CD4-positive, alpha-beta T cell treated with Interleukin-2 at 100 ng/mL for 4 hours (primary cell): Measurements from ENCODE around the gene MCC.

Experiments
- DNase-seq: peaks from one replicate; pipeline ENCODE4 v3.0.0-alpha.2; 2020; ENCODE audit warnings: low spot score

MCC gene

GRCh38 chr5:113054899-113055298 is 433.4 kb downstream of the MCC start:
- DNase-seq, result no peak

- no peak for DNase-seq
Measured at GRCh38 chr5:113053511-113053995, 434.7 kb downstream of the MCC start.

DNA sequence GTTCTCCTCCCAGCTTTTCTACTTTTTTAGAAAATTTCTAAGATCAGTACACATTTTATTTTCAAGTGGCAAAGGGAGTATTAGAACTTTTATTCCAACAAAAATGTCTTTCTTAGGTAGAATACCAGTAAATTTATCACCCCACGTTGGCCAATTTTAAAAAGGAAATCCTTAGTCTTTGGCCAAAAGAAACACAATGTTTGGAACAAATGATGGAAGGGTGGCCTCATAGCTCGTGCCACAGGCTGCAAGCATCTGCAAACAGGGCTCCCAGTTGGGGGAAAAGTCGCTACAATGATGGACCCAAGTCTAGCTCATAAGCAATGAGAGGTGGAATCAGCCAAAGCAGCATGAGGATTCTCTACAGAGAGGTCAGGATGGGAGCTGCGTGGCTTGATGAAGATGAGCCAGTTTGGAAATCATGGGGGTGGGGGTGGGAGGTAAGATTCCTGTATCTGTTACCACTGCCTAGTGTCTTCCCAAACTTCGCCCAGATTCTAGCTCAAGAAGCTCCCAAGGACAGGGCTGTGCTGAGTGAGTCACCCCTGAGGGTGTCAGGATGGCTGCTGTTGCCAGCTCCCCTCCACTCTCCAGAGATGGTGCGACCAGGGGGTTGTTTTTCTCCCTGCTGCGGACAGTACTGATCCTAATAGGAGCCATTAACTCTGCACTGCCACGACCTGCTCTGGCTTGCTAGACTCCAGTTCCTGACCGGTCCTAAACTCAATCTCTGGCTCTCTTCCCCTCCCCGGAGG is 436.0 kb downstream of the MCC start:
- no peak for DNase-seq

- DNase-seq, result no peak
Measured at GRCh38 chr5:113050721-113051382, 437.4 kb downstream of the MCC start.

- no peak for DNase-seq
Measured at GRCh38 chr5:113048931-113049330, 439.3 kb downstream of the MCC start.

DNA sequence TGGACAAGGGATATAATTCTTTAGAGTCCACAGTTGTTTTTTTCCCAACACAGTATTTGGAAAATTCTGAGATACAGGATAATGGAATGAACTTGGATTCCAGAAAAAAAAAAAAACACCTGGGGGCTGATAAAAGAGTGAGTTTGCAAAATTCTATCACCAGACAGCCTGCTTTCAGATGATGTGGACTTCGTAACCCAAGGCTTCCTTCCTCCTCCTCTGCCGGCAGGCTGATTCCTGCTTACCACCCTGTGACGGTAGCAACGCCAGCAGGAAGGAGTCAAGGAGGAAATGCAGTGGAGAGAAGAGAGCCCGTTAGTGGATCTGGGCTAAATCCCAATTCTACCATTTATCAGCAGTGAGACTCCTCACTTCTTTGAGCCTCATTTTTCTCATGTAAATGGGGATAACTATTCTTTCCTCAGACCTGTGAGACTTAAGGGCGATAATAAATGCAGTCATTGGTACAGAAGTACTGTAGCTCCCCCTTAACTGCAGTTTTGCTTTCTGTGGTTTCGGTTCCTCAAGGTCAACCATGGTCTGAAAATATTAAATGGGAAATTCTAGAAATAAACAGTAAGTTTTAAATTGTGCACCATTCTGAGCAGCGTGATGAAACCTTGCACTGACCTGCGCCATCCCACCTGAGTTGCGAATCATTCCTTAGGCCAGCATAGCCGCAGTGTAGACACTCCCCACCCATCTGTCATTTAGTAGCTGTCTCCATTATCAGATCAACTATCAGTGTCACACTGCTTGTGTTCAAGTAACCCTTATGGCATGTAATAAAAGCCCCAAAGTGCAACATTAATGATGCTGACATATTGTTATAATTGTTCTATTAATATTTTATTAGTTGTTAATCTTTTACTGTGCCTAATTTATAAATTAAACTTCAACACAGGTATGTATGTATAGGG is 440.3 kb downstream of the MCC start:
- no peak for DNase-seq

GRCh38 chr5:113047234-113047633 is 441.0 kb downstream of the MCC start:
- DNase-seq, result no peak

DNA sequence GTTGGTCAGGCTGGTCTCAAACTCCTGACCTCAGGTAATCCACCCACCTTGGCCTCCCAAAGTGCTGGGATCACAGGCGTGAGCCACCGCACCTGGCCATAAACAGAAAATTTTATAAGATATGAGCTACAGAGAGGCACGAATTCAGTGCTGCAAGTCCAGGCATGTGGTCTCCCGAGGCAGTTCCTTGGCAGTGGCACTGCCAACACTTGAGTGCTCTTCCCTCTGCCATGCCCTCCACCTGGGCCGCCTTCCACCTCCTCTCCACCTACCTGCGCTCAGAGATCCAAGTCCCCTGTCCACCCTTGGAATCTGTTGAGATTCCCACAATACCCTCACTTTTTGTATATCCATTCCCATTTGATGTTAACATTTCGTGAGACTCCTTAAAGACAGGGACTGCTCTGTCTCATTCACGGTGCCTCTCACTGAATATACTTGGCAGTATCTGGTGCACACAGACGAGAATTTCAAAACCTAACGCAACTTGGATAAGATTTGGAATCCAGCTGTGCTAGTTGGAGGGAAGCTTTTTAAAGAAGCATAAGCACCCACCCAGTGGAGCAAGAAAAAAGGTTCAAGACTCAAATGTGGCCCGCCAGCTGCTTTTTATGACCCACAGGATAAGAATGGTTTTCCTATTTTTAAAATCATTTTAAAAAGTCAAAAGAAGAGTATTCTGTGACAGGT is 443.3 kb downstream of the MCC start:
- no peak for DNase-seq

- DNase-seq, result no peak
Measured at GRCh38 chr5:113043491-113043931, 444.7 kb downstream of the MCC start.

- DNase-seq, result no peak
Measured at GRCh38 chr5:113042491-113043243, 445.6 kb downstream of the MCC start.

DNA sequence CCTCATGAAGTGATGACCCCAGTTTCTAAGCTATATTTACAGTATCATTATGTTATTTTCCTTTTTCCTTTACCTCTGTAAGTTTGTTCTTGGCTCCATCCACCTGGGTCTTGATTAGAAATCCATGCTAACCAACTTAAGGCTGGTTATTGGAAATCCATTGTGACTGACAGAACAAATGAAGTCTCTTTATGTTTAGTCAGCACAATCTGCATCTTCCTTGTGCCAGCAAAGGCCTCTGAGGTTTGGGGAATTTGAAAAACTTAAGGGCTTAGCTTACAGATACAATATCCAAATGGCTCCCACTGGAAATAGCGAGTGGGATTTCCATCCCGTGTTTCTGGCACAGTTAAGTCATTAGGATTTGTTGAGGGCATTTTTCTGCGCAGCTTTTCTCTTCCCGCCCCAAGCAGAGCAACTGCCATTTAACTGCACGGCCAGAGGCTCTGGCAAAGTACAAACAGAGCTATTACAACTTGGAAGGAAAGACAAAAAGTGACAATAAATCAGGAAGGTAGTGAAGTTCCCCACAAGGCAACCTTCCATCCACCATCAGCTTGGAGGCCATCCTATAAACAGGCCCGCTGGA is 447.5 kb downstream of the MCC start:
- no peak for DNase-seq

GRCh38 chr5:113039934-113040285 is 448.3 kb downstream of the MCC start:
- no peak for DNase-seq

- DNase-seq, result no peak
Measured at GRCh38 chr5:113039229-113039933, 448.9 kb downstream of the MCC start.

DNA sequence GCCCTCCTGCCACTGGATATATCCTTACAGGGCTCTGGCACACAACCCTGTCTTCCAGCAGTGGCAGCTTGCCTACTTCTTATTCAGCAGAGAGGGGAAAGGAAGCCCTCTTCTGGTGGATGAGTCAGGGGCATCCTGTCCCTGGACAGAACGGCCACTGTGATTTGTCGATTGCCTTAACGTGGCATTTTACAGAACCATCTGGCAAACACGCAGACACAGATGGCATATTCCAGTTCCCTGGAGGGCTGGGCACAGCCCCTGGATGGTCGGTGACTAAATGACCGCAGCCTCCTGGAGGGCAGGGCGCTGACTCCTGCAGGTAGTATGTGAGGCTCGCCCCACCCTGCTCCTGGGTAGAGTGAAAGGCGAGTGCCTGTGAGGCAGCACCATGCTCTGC is 449.5 kb downstream of the MCC start:
- no peak for DNase-seq

DNA sequence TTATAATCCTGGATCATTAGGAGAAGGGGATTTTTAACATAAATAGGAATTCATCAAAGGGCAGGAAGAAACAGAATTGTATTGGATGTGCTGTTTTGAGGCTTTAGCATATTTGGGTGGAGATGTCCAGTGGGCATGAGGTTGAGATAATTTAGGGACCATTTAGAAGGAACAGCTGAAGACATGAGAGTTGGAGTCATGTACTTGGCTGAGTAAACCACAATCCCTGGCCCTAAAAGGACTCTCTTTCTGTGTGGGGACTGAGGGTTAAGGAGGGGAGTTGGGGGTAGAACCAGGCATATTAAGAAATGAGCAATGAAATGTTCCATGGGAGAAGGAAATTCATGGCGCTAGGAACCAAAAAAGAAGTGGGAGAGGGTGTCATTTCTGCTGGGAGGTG is 450.1 kb downstream of the MCC start:
- no peak for DNase-seq

- DNase-seq, result no peak
Measured at GRCh38 chr5:113036826-113037225, 451.4 kb downstream of the MCC start.

GRCh38 chr5:113036321-113036720 is 451.9 kb downstream of the MCC start:
- DNase-seq, result no peak

GRCh38 chr5:113035096-113035495 is 453.2 kb downstream of the MCC start:
- no peak for DNase-seq

GRCh38 chr5:113034182-113034773 is 454.0 kb downstream of the MCC start:
- no peak for DNase-seq

DNA sequence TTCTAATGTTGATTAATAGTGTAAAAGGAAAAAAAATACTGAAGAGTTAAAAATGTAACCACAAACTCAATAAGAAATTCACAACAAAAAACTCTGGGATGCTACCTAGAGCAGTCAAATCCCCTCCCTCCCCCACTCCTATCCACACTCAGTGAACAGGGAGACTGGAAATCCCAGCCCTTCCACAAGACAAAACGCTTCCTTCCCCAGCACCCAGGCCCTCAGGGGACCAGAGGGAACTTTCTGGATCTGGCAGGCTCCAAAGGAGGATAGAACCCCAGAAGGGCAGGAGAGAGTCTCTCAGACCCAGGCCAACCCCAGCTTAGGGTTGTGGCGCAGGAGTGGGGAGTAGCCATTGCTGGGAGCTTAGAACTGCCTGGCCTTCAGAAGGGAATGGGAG is 456.7 kb downstream of the MCC start:
- DNase-seq, result no peak
